ENCODE data around the gene SELENOF. TPM values are rescaled to one million over a fixed set of nuclear protein-coding genes. Genes with fewer than 3 reads are reported as not detected.

SELENOF gene
- total and polyA plus RNA-seq, 2 donors (not counting 1 experiment from before 2014, with no cell fraction given), result 207 to 351 TPM

GRCh38 chr1:86852782-86853408, 61.0 kb downstream of the SELENOF start:
- H3K79me2 ChIP-seq (ENCODE audit: control insufficient read depth, insufficient read depth, low read length), result no peaks in the 10 kb centered on the region
- H3K27me3 ChIP-seq (ENCODE audit: control insufficient read depth, insufficient read depth, low read length), result no peaks in the 10 kb centered on the region
- H3K4me3 ChIP-seq (replicated peaks in 1 of 4; ENCODE audit: control extremely low read depth in 1 of 4, insufficient read depth in 1 of 4, low read depth in 3 of 4, low read length in 4 of 4), result no peak overlapping the region
- H3K36me3 ChIP-seq (ENCODE audit: control insufficient read depth, insufficient read depth, low read length), result no peaks in the 10 kb centered on the region
- H3K9ac ChIP-seq (ENCODE audit: insufficient read depth, low read length), result no peak overlapping the region
- no peak overlapping the region for H3K27ac ChIP-seq (ENCODE audit: insufficient read depth, low read length)
- no peaks in the 10 kb centered on the region for H3K9me3 ChIP-seq (ENCODE audit: control insufficient read depth, insufficient read depth, low read depth, low read length)
- H4K20me1 ChIP-seq (ENCODE audit: control insufficient read depth, extremely low read depth, insufficient read depth, low read length), result no peaks in the 10 kb centered on the region
- no peaks in the 10 kb centered on the region for H3K4me1 ChIP-seq (ENCODE audit: control insufficient read depth, extremely low read depth, insufficient read depth, low read length)
- H3K4me2 ChIP-seq (ENCODE audit: extremely low read depth, insufficient read depth, low read length), result no peak overlapping the region
- no peak overlapping the region for H2AFZ ChIP-seq (ENCODE audit: low read length)
- TF ChIP-seq CTCF (conservative IDR thresholded peaks at IDR 0.05 in 1 of 2, IDR thresholded peaks at IDR 0.05 in 1 of 2; ENCODE audit: low read depth in 1 of 2, low read length in 2 of 2), result no peak
- TF ChIP-seq EZH2 (IDR thresholded peaks at IDR 0.05; ENCODE audit: low read length, missing control alignments), result no peak
- no peak for DNase-seq (ENCODE audit: low read depth in 2 of 2)

GRCh38 chr1:86852289-86852688, 61.6 kb downstream of the SELENOF start:
- Histone ChIP-seq H3K4me2 (ENCODE audit: extremely low read depth, insufficient read depth, low read length) (no peak overlapping the region), H2AFZ (ENCODE audit: low read length) (no peak overlapping the region), H4K20me1 (ENCODE audit: control insufficient read depth, extremely low read depth, insufficient read depth, low read length) (no peaks in the 10 kb centered on the region), H3K27me3 (ENCODE audit: control insufficient read depth, insufficient read depth, low read length) (no peaks in the 10 kb centered on the region), H3K9me3 (ENCODE audit: control insufficient read depth, insufficient read depth, low read depth, low read length) (no peaks in the 10 kb centered on the region), H3K36me3 (ENCODE audit: control insufficient read depth, insufficient read depth, low read length) (no peaks in the 10 kb centered on the region), H3K9ac (ENCODE audit: insufficient read depth, low read length) (no peak overlapping the region), H3K4me3 (replicated peaks in 1 of 4; ENCODE audit: control extremely low read depth in 1 of 4, insufficient read depth in 1 of 4, low read depth in 3 of 4, low read length in 4 of 4) (no peak overlapping the region), H3K4me1 (ENCODE audit: control insufficient read depth, extremely low read depth, insufficient read depth, low read length) (no peaks in the 10 kb centered on the region), H3K27ac (ENCODE audit: insufficient read depth, low read length) (no peak overlapping the region), H3K79me2 (ENCODE audit: control insufficient read depth, insufficient read depth, low read length) (no peaks in the 10 kb centered on the region)
- TF ChIP-seq CTCF (conservative IDR thresholded peaks at IDR 0.05 in 1 of 2, IDR thresholded peaks at IDR 0.05 in 1 of 2; ENCODE audit: low read depth in 1 of 2, low read length in 2 of 2) (no peak), EZH2 (IDR thresholded peaks at IDR 0.05; ENCODE audit: low read length, missing control alignments) (no peak)
- DNase-seq (ENCODE audit: low read depth in 2 of 2), result no peak

GRCh38 chr1:86849756-86850155, 64.2 kb downstream of the SELENOF start:
- no peaks in the 10 kb centered on the region for H4K20me1 ChIP-seq (ENCODE audit: control insufficient read depth, extremely low read depth, insufficient read depth, low read length)
- H3K9ac ChIP-seq (ENCODE audit: insufficient read depth, low read length), result no peak overlapping the region
- no peaks in the 10 kb centered on the region for H3K36me3 ChIP-seq (ENCODE audit: control insufficient read depth, insufficient read depth, low read length)
- no peak overlapping the region for H2AFZ ChIP-seq (ENCODE audit: low read length)
- no peaks in the 10 kb centered on the region for H3K9me3 ChIP-seq (ENCODE audit: control insufficient read depth, insufficient read depth, low read depth, low read length)
- H3K4me3 ChIP-seq (replicated peaks in 1 of 4; ENCODE audit: control extremely low read depth in 1 of 4, insufficient read depth in 1 of 4, low read depth in 3 of 4, low read length in 4 of 4), result no peak overlapping the region
- H3K4me1 ChIP-seq (ENCODE audit: control insufficient read depth, extremely low read depth, insufficient read depth, low read length), result peaks cover 3% of the 10 kb centered on the region
- H3K4me2 ChIP-seq (ENCODE audit: extremely low read depth, insufficient read depth, low read length), result no peak overlapping the region
- H3K27me3 ChIP-seq (ENCODE audit: control insufficient read depth, insufficient read depth, low read length), result no peaks in the 10 kb centered on the region
- no peak overlapping the region for H3K27ac ChIP-seq (ENCODE audit: insufficient read depth, low read length)
- TF ChIP-seq EZH2 (IDR thresholded peaks at IDR 0.05; ENCODE audit: low read length, missing control alignments), result no peak
- TF ChIP-seq CTCF (conservative IDR thresholded peaks at IDR 0.05 in 1 of 2, IDR thresholded peaks at IDR 0.05 in 1 of 2; ENCODE audit: low read depth in 1 of 2, low read length in 2 of 2), result no peak
- no peaks in the 10 kb centered on the region for H3K79me2 ChIP-seq (ENCODE audit: control insufficient read depth, insufficient read depth, low read length)
- DNase-seq (ENCODE audit: low read depth in 2 of 2), result no peak

Measured in fibroblast of lung (primary cell).